Globus pallidus (tissue), 1 donor: Measurements from ENCODE around the gene WNT11.

Source experiments
- DNase-seq: peaks from one replicate; pipeline ENCODE4 v3.0.0-alpha.2; 2015; ENCODE audit warnings: low spot score

The WNT11 gene

DNA sequence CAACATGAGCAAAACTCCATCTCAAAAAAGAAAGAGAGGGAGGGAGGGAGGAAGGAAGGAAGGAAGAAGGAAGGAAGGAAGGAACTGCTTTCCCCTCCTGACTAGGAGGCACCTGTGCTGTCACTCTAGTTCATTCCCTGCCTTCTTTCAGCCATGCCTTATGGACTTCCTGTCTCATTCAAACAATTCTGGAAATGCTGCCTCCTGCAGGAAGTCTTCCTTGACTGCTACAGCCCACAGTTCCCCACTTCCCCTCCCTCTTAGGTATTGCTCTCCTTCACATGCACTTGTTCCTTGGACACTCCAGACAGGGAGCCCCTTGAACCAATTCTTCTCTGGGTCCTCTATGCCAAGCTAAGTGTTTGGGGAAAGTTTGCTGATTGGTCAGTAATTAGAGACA lies 31.6 kb upstream of the WNT11 start:
- no peak for DNase-seq

- DNase-seq = no peak
These were observed 30.8 kb upstream of the WNT11 start for GRCh38 chr11:76237000-76237649.

- DNase-seq = no peak
These were observed 30.0 kb upstream of the WNT11 start for GRCh38 chr11:76236092-76236999.

DNA sequence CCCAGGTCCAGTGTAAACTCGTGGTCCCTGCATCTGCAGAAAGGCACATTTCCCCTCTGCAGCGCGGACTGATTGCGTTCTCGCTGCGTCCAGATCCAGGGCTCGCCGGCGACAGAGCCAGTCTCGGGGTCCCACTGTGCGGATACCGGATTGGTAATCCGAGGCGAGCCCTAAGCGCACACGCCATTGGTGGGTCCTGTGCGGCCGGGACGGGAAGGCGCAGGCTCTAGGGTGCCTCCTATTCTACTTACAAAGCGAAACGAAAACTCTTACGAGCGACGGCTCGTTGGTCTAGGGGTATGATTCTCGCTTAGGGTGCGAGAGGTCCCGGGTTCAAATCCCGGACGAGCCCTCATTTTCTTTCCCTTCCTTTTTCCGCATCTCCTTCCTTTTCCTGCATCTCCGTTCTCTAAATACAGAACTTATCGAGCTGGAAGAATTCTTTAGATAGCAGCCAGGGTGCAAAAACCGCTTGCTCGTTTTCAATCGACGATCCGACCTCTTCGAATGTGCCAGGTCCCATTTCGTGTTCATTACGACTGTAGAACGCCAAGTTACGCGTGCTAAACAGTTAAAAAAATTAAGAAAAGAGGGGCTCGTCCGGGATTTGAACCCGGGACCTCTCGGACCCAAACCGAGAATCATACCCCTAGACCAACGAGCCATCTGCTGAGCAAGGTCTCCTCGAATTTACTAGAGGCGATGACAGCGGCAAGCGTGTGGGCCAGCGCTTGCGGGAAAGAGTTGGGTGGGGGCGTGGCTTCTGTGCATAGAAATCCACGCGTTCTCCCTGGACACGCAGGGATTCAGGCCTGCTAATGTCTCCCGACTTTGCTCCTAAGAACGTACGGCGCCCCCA lies 29.2 kb upstream of the WNT11 start:
- DNase-seq = peak; percentile 92

DNA sequence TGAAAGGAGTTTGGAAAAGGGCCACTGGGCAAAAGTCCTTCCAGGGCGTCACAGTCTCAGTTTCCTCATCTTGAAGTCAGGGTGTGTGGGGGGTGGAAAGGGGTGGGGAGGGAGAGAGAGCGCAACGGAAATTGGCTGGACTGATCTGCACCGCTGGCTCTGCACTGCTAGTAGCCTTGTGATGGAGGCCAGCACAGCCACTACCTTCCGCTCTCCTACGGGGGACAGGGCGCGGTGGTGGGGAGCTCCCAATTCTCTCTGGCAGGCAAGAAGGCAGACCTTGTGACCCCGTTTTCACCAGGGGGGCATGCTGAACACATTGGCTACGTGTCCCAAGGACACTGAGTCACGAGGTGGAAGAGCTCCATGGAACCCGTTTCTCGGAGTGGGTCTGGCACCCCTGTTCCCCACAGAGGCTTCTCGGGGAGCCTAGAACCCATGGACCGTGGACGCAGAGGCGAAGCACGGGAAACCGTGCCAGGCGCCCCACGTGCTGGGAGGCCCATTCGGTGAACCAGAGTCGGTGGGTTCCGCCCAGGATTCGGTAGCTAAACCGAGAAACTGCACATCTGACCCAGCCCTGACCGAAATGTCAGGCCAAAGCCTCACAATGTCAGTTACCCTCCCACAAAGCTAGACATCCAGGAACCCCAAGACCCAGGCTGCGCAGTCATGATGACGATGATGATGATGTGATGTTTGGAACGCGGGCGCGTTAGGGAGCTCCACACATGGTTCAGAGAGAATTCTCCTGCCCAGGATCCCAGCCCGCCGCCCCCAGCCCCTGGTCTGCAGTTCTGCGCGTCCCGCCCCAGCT lies 28.3 kb upstream of the WNT11 start:
- peak; percentile 56 for DNase-seq

DNA sequence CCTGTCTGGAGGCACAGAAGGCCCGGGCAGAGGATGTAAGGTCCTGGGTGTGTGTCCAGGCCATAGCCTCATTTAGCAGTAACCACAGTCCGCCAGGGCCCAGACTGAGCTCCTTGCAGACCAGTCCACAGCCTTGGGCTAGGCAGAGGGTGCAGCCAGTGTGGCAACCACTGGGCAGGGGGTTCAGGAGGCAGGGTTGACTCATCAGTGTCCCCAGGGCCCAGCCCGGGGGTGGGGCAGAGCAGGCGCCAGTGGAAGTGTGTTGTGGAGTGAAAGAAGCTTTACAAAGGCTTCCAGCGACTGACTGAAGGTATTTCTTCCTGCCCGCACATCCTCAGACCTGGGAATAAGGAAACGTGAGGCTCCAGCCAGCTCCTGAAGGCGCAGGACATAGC lies 27.7 kb upstream of the WNT11 start:
- DNase-seq = no peak

DNA sequence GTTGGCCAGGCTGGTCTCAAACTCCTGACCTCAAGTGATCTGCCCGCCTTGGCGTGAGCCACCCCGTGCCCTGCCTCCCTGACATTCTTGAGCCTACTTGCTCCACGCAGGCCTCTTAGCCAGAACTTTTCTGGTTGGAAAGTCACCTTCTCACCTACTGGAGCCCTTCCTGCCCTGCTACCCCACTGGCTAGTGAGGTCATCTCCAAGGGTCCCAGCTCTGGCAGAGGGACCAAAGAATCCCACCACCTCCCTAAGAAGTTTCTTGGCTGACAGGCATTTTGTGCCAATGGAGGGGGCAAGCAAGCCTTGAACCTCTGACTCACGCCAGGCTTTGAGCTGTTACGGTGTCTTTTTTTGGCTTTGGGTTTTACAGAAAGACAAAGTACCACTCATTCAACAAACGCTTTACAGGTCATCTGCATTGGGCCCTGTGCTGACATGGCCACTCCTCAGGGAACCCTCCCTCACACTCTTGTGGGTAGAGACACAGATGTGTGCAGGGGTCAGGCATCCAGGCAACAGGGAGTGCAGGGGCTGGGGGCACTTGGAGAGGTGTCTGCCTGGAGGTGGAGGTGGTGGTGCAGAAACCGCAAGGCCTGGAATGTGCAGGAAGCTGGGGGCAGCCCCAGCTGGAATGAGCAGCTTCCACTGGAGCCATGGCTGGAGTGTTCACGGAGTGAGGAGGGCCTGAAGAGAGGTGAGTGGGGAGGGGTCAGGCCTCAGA lies 27.1 kb upstream of the WNT11 start:
- no peak for DNase-seq

DNA sequence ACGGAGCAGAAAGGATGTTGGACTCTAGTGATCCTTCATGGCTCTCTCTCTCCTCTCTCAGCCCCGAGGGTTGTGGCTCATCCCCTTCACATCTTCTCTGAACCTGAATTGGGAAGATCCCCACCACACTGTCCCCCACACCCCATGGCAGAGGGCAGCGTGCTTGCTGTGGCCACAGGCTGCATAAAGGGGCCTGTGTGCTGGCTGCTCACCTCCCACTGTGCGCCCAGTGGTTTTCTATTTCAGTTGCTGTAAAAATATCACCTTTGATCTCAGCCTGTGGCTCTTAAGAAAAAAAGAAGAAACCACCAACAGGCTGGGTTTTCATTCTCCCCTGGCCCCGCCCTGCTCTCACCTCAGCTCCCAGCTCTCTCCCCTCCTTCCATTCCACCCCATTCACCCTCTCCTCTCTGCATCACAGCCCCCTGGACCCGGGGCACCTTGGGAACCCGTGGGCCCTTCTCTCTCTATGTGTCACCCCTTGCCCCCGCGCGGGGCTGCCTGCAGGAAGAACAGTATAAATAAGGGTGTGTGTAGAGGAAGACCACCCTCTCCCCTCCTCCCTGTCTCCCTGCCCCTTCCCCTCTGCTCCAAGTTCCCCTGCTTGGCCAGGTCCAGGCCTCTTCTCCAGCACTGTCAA lies 25.8 kb upstream of the WNT11 start:
- no peak for DNase-seq

DNA sequence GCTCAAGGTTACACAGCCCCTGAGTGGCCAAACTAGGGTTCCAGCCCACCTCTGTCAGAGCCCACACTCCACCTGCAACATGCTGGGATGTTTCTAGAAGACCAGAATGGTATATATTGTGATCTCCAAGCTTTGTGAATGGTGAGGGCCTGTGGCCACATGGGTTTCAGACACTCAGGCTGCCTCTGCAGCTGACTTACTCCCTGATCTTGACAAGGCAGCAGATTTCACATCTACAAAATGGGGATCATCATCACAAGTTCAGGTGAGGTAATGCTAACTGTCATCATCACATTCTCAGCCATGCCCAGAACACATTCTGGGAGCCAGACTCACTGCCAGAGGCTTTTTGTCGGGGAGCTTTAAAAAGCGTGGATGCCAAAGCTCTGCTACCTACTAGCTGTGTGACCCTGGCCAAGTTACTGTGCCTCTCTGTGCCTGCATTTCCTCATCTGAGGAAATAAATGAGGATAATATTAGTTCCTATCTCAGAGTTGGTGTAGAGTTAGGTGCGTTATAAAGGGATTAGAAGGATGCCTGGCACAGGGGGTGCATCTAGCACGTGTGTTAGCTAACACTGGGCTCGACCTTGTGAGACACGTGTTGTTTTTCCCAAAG lies 24.9 kb upstream of the WNT11 start:
- DNase-seq = no peak

DNA sequence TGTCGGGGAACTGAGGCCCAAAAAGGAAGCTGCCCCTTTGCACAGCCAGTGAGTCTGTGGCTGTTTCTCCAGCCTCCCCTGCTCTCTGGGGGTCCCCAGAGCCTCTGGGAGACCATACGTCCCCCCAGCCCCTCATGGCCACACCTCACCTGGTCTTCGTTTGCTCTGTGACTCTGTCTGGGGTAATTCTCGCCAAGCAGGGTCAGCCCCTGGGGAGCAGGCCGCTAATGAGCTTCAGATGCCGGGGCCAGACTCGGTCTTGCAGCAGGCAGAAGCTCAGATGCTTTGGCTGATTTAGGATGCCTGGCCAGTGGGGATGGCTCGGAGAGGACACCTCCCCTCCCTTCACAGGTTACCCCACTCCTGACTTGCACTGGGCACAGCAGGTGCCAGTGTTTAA lies 24.1 kb upstream of the WNT11 start:
- DNase-seq = no peak

DNA sequence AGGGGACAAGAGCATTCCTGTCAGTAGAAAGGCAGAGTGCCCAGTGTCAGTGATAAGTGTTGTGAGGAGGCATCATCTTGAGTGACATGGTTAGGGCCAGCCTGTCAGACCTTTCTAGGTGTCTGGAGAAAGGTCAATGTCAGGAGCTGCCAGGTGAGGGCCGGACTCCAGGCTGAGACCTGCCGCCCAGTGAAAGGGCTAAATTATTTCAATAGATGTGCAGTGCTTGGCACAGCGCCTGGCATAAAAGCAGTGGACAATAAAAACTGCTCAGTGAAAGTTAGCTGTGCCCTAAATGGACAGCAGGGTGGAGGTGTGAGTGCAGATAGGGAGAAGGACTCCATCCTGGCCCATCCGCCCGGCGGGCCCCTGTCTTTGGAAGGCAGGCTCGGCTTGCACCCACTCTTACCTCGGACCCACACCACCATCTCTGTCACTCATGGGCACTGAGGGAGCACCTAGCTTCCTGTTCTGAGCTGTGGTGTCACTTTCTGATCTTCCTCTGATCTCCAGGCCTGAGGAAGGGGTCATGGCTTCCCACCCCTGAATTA lies 23.5 kb upstream of the WNT11 start:
- no peak for DNase-seq

DNA sequence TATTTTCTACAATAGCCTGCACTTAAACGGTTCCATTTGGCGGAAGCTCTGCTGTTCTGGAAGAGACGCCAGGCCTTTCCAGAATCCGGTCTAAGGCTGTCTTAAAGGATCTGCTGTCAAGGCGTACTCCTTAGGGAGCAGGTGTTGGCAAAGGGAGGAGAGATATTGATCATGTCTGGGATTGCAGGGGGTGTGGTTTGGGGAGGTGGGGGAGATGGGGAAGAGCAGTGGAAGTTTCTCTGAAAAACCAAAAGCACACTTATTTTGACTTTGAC lies 22.5 kb upstream of the WNT11 start:
- DNase-seq = no peak

- no peak for DNase-seq
These were observed 22.0 kb upstream of the WNT11 start for GRCh38 chr11:76228071-76228874.

DNA sequence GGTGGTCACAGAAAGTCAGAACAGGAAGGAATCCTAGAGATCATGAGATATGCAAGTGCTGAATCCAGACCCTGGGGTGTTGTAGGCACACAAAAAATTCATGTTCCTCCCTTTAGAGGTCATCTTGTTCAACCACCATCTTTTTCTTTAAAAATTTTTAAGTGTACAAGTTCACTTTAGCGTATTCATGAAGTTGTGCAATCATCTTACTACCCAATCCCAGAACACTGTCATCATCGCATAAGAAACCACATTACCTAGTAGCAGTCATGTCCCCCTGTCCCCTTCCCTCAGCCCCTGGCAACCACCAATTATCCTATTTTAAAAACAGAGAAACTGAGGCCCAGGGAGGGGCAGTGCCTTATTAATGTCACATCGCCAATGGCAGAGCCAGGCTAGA lies 20.3 kb upstream of the WNT11 start:
- DNase-seq = no peak

GRCh38 chr11:76225122-76225611 lies 18.9 kb upstream of the WNT11 start:
- DNase-seq = no peak

GRCh38 chr11:76224461-76225121 lies 18.3 kb upstream of the WNT11 start:
- no peak for DNase-seq

GRCh38 chr11:76221365-76221764 lies 15.1 kb upstream of the WNT11 start:
- no peak for DNase-seq

- no peak for DNase-seq
These were observed 12.9 kb upstream of the WNT11 start for GRCh38 chr11:76219243-76219642.
